SH-SY5Y (cell line): Measurements from ENCODE around the gene NUP107.

Experiments
- GATA2 ChIP-seq: IDR thresholded peaks from 2 replicates; pipeline ENCODE4 v1.6.1; 2011; ENCODE audit warnings: mild to moderate bottlenecking, low read depth, low read length
- GATA3 ChIP-seq: IDR thresholded peaks from 2 replicates; pipeline ENCODE4 v1.6.1; 2011; ENCODE audit warnings: low read depth, mild to moderate bottlenecking, low read length, moderate library complexity

DNA sequence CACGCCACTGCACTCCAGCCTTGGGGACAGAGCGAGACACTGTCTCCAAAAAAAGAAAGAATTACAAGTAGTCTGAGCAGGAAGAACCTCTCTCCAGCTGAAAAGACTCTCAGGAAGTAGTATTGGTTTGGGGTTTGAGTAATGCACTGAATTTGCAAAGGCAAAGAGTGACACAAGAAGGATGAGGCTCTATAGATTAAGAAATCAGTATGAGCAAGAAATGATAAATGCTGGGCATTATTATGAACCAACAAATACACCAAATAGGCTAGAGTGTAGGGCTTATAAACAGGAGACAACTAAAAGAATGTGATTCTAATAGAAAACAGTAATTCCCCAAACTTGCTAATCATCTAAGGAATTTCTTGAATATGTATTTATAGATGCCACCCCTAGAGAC, 56.6 kb downstream of the NUP107 start:
- TF ChIP-seq GATA2, result no peak
- no peak for TF ChIP-seq GATA3
